NCI-H2081 treated with DMSO at 0.1 percent for 48 hours (cell line): Measurements from ENCODE around the gene IL32.
"Not testable (repeated sequence)": the region's sequence is repeated elsewhere in the genome, so short reads cannot be mapped to it uniquely, and the experiment has no call there.

Experiments
- DNase-seq: peaks from one replicate; lab custom pipeline; 2025; lab: John Stamatoyannopoulos, UW

Gene IL32

GRCh38 chr16:3070608-3071111 lies 5.2 kb downstream of the IL32 start:
- DNase-seq = no peak

DNA sequence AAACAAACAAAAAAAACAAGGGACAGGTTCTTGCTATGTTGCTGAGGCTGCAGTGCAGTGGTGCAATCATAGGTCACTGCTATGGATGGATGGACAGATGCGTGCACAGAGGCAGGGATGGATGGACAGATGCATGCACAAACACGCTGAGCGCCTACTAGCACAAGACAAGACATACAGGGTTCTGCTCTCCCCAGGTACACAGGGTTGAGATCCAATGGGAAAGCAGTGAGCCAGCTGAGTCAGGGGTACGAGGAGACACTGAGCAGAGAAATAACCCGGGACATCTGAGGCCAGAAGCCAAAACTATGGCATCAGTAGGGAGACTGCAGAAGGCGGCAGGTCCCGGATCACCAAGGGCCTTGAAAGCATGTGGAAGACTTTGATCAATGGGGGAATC lies 6.2 kb downstream of the IL32 start:
- no peak for DNase-seq

DNA sequence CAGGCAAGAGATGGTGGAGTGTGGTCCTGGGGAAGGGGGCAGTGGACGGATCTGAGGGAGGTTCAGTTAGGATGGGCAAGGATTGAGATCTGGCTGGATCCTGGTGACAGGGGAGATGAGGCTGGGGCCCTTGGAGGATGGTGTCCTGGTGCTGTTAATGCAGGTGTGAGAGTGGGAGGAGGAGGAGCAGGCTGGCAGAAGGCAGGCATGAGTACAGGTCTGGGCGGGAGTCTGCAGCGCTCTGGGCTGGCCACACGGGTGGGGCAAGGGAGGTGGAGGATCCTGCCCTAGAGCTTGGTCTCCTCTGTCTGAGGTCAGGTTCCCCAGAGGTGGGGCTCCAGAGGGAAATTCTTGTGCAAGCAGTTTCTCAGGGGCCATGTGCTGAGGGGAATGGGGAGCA lies 6.7 kb downstream of the IL32 start:
- not testable (repeated sequence) for DNase-seq

DNA sequence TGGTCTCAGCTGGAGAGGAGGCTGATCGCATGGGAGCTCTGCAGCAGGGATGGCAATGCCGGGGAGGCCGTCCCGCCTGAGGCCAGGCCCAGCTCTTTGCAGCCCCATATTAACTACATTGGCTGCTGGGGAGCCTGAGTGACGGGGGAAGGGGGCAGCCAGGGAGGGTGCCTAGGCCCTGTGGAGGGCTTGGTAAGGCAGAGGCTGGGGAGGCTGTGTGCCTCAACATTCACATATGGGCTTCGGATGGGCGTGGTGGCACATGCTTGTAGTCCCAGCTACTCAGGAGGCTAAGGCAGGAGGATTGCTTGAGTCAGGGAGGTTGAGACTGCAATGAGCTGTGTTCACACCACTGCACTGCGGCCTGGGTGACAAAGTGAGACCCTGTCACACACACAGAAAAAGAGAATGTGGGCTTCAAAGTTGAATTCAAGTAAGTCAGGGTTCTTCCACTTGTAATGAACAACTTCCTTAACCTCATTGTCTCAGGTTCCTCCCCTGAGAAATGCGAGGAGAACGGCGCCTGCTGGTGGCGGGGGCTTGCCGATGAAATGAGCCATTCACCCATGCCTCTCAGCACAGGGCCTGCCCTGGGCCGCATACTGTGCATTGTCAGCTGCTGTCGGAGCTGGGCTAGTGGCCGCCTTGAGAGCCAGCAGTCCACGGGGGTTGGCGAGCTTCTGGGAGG lies 7.3 kb downstream of the IL32 start:
- not testable (repeated sequence) for DNase-seq

DNA sequence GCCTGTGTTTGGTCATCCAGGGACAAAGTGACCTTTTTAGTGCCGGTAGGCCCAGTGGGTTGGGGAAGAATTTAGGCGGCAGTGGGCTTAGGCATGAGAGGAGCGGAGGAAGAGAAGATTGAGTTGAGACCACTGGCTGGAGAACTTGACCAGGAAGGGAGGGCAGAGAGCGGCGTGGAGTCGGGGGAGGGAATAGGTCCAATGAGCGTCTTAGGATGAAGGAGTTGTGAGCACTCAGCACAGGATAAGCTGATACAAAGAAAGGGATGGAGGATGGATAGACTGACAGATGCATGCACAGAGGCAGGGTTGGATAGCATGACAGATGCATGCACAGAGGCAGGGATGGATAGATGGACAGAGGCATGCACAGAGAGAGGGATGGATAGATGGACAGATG lies 8.0 kb downstream of the IL32 start:
- no peak for DNase-seq

- no peak for DNase-seq
These were observed 9.6 kb downstream of the IL32 start for GRCh38 chr16:3074860-3075522.

DNA sequence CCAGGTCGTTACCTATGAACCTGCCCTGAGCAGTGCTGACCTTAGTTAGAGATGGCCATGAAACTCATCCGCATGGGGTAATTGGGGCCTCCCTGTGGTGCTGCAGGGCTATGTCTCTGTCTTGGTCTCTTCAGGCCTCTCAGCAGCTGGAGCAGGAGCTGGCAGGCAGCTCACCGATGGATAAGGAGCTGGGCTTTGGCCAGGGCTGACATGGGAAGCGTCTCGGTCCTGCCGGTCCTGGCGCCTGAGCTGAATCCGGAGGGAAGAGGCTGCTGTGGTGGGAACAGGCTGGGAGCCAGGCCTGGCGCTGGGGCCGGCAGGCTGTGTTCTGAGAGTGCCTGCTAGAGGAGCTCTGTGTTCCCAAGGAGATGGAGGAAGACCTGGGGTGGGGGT lies 10.1 kb downstream of the IL32 start:
- no peak for DNase-seq

- DNase-seq = not testable (repeated sequence)
These were observed 10.5 kb downstream of the IL32 start for GRCh38 chr16:3075946-3076345.

DNA sequence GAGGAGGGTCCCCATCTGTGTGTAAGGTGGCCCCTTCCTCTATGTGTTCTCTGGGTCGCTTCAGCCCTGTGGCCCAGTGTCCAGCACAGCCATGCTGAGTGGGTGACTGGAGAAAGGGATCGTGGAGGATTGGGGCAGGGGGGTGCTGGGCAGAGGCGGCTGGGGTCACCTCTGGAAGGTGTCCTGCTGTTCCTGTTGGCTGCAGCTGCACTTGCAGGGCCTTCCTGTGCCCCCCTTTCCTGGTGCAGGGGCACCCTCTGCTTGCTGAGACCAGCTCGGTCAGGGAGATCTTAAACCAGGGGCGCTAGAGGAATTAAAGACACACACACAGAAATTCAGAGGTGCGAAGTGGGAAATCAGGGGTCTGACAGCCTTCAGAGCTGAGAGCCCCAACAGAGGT lies 11.1 kb downstream of the IL32 start:
- no peak for DNase-seq

DNA sequence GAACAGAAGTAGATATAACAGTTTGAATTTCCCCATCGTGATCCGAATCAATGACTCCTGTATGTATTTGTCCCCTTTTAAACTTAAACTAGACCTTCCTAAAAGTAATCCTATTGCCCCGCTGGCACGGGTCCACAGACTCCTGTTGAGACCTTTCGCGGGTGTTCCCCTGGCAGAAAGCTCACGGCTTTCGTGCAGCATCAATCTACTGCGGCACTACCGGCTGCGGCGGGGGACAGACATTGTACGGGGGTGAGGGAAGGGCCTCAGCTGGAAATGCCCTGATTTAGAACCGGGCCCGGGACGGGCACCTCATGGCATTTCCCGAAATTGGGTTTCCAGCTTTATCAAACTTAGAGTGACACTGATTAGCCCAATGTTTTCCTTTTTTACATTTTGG lies 14.6 kb downstream of the IL32 start:
- DNase-seq = no peak

DNA sequence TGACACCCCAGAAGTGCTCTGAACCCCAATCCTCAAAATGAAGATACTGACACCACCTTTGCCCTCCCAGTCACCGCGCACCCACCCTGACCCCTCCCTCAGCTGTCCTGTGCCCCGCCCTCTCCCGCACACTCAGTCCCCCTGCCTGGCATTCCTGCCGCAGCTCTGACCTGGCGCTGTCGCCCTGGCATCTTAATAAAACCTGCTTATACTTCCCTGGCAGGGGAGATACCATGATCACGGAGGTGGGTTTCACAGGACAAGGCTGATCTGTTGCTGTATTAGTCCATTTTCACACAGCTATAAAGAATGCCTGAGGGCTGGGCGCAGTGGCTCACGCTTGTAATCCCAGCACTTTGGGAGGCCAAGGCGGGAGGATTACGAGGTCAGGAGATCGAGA lies 16.5 kb downstream of the IL32 start:
- DNase-seq = not testable (repeated sequence)

- DNase-seq = not testable (repeated sequence)
These were observed 18.0 kb downstream of the IL32 start for GRCh38 chr16:3083408-3083807.

GRCh38 chr16:3084491-3084890 lies 19.1 kb downstream of the IL32 start:
- no peak for DNase-seq

DNA sequence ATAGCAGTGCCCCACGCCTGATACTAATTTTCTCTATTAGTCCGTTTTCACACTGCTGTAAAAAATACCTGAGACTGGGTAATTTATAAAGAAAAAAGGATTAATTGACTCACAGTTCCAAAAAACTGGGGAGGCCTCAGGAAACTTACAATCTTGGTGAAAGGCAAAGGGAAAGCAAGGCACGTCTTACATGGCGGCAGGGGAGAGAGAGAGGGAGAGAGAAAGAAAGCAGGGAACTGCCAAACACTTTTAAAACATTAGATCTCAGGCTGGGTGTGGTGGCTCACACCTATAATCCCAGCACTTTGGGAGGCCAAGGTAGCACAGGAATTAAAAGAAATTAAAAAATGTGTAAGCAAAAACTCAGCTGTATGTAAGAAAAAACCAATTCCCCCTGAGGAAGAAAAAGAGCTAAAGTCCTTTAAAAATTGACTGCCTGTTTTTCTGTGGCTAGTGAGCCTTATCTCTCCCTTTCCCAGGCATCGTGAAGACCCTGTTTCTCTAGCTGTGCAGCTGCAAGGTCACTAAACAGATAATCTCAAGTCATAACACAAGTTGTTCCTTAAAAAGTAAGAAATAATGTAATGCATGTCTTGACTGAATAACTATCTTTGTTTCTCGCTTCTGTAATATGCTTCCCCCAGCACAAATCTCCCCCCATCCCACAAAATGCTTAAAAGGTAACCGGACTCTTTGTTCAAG lies 19.7 kb downstream of the IL32 start:
- DNase-seq = no peak

DNA sequence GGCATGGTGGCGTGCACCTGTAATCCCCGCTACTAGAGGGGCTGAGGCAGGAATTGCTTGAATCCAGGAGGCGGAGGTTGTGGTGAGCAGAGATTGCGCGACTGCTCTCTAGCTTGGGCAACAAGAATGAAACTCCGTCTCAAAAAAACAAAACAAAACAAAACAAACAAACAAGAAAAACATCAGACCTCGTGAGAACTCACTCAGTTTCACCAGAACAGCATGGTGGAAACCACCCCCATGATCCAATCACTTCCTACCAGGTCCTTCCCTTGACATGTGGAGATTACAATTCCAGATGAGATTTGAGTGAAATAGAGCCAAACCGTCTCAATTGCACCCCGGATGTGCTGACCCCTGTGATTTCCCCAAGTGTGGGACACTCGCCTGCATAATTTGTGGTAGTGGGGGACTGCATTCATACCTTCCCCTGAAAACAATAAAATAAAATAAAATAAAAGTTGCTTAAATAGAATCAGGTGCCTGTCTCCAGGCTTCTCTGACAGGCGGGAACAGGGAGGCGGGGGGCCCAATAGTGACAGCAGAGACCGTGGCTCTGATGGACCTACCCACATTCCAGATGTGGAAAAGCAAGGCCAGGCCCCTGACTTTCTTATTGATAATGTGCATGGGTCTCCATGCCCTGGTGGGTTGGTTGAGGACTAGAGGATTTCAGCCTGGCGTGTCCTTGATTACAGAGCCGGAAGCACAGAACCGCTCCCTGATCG lies 20.6 kb downstream of the IL32 start:
- DNase-seq = no peak

- DNase-seq = no peak
These were observed 21.3 kb downstream of the IL32 start for GRCh38 chr16:3086596-3087242.

GRCh38 chr16:3087243-3088235 lies 22.1 kb downstream of the IL32 start:
- no peak for DNase-seq

DNA sequence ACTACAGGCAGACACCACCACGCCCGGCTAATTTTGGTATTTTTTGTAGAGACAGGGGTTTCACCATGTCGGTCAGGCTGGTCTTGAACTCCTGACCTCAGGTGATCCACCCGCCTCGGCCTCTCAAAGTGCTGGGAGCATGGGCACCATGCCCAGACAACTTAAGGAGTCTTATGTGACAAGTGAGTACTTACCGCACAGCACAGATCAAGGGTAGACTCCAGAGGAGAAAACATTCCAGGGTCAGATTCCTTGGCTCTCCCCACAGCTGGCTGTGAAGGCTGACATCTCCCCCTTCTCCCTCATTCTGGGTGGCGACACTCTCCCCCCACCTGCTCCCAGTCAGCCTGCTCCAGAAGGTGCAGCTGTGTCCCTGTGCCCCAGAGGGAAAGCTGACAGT lies 23.0 kb downstream of the IL32 start:
- DNase-seq = no peak

GRCh38 chr16:3088925-3089716 lies 23.7 kb downstream of the IL32 start:
- no peak for DNase-seq
